HEK293 (cell line): Measurements from ENCODE around the gene KLHL17.

Experiments used
- FEZF1 ChIP-seq: fragments of 450-650 bp; formaldehyde crosslinking; IDR thresholded peaks from 2 replicates; pipeline ENCODE4 v1.5.1; 2016; ENCODE audit warnings: missing biosample characterization, missing genetic modification characterization
- KLF16 ChIP-seq: fragments of 450-650 bp; formaldehyde crosslinking; IDR thresholded peaks from 2 replicates; pipeline ENCODE4 v1.5.1; 2017; ENCODE audit warnings: missing biosample characterization, missing genetic modification characterization
- KLF7 ChIP-seq: fragments of 450-650 bp; formaldehyde crosslinking; IDR thresholded peaks from 2 replicates; pipeline ENCODE4 v1.5.1; 2016; ENCODE audit warnings: missing biosample characterization, missing genetic modification characterization, borderline replicate concordance
- SCRT1 ChIP-seq: fragments of 450-650 bp; formaldehyde crosslinking; IDR thresholded peaks from 2 replicates; pipeline ENCODE4 v1.5.1; 2016; ENCODE audit warnings: missing biosample characterization, missing genetic modification characterization, borderline replicate concordance
- SP3 ChIP-seq: fragments of 450-650 bp; formaldehyde crosslinking; IDR thresholded peaks from 2 replicates; pipeline ENCODE4 v1.5.1; 2016; ENCODE audit warnings: missing biosample characterization, missing genetic modification characterization
- ZBTB20 ChIP-seq: fragments of 450-650 bp; formaldehyde crosslinking; IDR thresholded peaks from 2 replicates; pipeline ENCODE4 v1.5.1; 2016; ENCODE audit warnings: missing biosample characterization, missing genetic modification characterization
- ZBTB21 ChIP-seq: fragments of 450-650 bp; formaldehyde crosslinking; IDR thresholded peaks from 2 replicates; pipeline ENCODE4 v1.5.1; 2017; ENCODE audit warnings: missing biosample characterization, missing genetic modification characterization
- ZFP41 ChIP-seq: fragments of 450-650 bp; formaldehyde crosslinking; IDR thresholded peaks from 2 replicates; pipeline ENCODE4 v1.5.1; 2016; ENCODE audit warnings: missing biosample characterization, missing genetic modification characterization, borderline replicate concordance
- ZFP69B ChIP-seq: fragments of 450-650 bp; formaldehyde crosslinking; IDR thresholded peaks from 2 replicates; pipeline ENCODE4 v1.5.1; 2016; ENCODE audit warnings: missing biosample characterization, missing genetic modification characterization
- ZIC2 ChIP-seq: fragments of 450-650 bp; formaldehyde crosslinking; IDR thresholded peaks from 2 replicates; pipeline ENCODE4 v1.5.1; 2016; ENCODE audit warnings: missing biosample characterization, missing genetic modification characterization
- ZNF133 ChIP-seq: fragments of 450-650 bp; formaldehyde crosslinking; IDR thresholded peaks from 2 replicates; pipeline ENCODE4 v1.5.1; 2016; ENCODE audit warnings: missing biosample characterization, missing genetic modification characterization
- ZNF157 ChIP-seq: fragments of 450-650 bp; formaldehyde crosslinking; IDR thresholded peaks from 2 replicates; pipeline ENCODE4 v1.5.1; 2016; ENCODE audit warnings: missing biosample characterization, missing genetic modification characterization
- ZNF202 ChIP-seq: fragments of 450-650 bp; formaldehyde crosslinking; IDR thresholded peaks from 2 replicates; pipeline ENCODE4 v1.5.1; 2016; ENCODE audit warnings: missing biosample characterization, missing genetic modification characterization, borderline replicate concordance
- ZNF302 ChIP-seq: fragments of 450-650 bp; formaldehyde crosslinking; IDR thresholded peaks from 2 replicates; pipeline ENCODE4 v1.5.1; 2016; ENCODE audit warnings: missing biosample characterization, missing genetic modification characterization, low read depth
- ZNF404 ChIP-seq: fragments of 450-650 bp; formaldehyde crosslinking; IDR thresholded peaks from 2 replicates; pipeline ENCODE4 v1.5.1; 2017; ENCODE audit warnings: missing biosample characterization, missing genetic modification characterization
- ZNF521 ChIP-seq: fragments of 450-650 bp; formaldehyde crosslinking; IDR thresholded peaks from 2 replicates; pipeline ENCODE4 v1.5.1; 2017; ENCODE audit warnings: missing biosample characterization, mild to moderate bottlenecking, missing genetic modification characterization
- ZNF549 ChIP-seq: fragments of 450-650 bp; IDR thresholded peaks from 2 replicates; pipeline ENCODE4 v1.5.1; 2018; ENCODE audit warnings: missing biosample characterization, missing genetic modification characterization, mild to moderate bottlenecking, inconsistent platforms, moderate library complexity
- ZNF768 ChIP-seq: fragments of 450-650 bp; formaldehyde crosslinking; IDR thresholded peaks from 2 replicates; pipeline ENCODE4 v1.5.1; 2018; ENCODE audit warnings: missing biosample characterization, mild to moderate bottlenecking, missing genetic modification characterization
- ZSCAN16 ChIP-seq: fragments of 450-650 bp; formaldehyde crosslinking; IDR thresholded peaks from 2 replicates; pipeline ENCODE4 v1.5.1; 2016; ENCODE audit warnings: missing biosample characterization, missing genetic modification characterization
- TF ChIP-seq, protein P1 (sequence below): fragments of 450-650 bp; formaldehyde crosslinking; IDR thresholded peaks from 2 replicates; pipeline ENCODE4 v1.5.1; 2016; ENCODE audit warnings: missing biosample characterization, missing genetic modification characterization
- TF ChIP-seq, protein P2 (sequence below): fragments of 450-650 bp; formaldehyde crosslinking; IDR thresholded peaks from 2 replicates; pipeline ENCODE4 v1.5.1; 2016; ENCODE audit warnings: missing biosample characterization, missing genetic modification characterization
- TF ChIP-seq, protein P3 (sequence below): fragments of 450-650 bp; formaldehyde crosslinking; IDR thresholded peaks from 2 replicates; pipeline ENCODE4 v1.5.1; 2016; ENCODE audit warnings: missing biosample characterization, missing genetic modification characterization
- TF ChIP-seq, protein P4 (sequence below): fragments of 450-650 bp; formaldehyde crosslinking; IDR thresholded peaks from 2 replicates; pipeline ENCODE4 v1.5.1; 2016; ENCODE audit warnings: missing biosample characterization, missing genetic modification characterization
- TF ChIP-seq, protein P5 (sequence below): fragments of 450-650 bp; formaldehyde crosslinking; IDR thresholded peaks from 2 replicates; pipeline ENCODE4 v1.5.1; 2016; ENCODE audit warnings: missing biosample characterization, missing genetic modification characterization, low read depth
- TF ChIP-seq, protein P6 (sequence below): fragments of 450-650 bp; formaldehyde crosslinking; IDR thresholded peaks from 2 replicates; pipeline ENCODE4 v1.5.1; 2016; ENCODE audit warnings: missing biosample characterization, missing genetic modification characterization
- TF ChIP-seq, protein P7 (sequence below): fragments of 450-650 bp; formaldehyde crosslinking; IDR thresholded peaks from 2 replicates; pipeline ENCODE4 v1.5.1; 2016; ENCODE audit warnings: missing biosample characterization, missing genetic modification characterization

The KLHL17 gene

DNA sequence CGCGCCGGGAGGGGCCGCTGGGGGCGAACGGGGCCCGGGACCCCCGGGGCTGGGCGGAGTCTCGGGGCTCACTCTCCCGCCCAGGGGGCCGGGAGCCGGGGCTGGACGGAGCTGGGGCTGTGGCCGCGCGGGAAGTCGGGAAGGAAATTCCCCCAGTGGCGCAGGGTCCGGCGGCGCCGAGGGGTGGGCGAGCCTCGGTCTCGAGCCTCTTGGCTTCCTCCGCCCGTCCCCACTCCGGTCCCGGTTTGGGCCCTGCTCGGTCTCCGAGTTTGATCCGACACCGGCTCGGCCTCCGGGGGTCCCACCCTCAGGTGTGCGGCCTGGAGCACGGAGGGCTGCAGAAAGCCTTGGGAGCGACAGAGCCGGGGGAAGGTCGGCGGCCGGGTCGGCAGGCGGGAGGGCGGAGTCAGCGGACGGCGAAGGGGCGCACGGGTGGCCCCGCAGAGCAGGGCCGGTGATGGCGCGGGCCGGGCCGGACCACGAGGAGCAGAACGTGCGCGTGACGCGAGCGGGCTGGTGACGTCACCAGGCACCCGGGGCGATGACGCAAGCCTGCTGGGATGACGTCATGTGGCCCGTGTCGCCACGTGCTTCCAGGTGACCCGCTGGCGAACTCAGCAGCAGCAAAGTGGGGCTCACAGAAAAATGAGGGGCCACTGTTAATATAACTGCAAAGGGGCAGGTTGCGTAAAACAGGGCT lies 40.1 kb downstream of the KLHL17 start (continued):
- TF ChIP-seq, protein P1, sequence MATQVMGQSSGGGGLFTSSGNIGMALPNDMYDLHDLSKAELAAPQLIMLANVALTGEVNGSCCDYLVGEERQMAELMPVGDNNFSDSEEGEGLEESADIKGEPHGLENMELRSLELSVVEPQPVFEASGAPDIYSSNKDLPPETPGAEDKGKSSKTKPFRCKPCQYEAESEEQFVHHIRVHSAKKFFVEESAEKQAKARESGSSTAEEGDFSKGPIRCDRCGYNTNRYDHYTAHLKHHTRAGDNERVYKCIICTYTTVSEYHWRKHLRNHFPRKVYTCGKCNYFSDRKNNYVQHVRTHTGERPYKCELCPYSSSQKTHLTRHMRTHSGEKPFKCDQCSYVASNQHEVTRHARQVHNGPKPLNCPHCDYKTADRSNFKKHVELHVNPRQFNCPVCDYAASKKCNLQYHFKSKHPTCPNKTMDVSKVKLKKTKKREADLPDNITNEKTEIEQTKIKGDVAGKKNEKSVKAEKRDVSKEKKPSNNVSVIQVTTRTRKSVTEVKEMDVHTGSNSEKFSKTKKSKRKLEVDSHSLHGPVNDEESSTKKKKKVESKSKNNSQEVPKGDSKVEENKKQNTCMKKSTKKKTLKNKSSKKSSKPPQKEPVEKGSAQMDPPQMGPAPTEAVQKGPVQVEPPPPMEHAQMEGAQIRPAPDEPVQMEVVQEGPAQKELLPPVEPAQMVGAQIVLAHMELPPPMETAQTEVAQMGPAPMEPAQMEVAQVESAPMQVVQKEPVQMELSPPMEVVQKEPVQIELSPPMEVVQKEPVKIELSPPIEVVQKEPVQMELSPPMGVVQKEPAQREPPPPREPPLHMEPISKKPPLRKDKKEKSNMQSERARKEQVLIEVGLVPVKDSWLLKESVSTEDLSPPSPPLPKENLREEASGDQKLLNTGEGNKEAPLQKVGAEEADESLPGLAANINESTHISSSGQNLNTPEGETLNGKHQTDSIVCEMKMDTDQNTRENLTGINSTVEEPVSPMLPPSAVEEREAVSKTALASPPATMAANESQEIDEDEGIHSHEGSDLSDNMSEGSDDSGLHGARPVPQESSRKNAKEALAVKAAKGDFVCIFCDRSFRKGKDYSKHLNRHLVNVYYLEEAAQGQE = peak; percentile 52; the same call in 1 of the 2 replicates
- TF ChIP-seq ZIC2 (tag by site-specific recombination) = peak; percentile 96
- TF ChIP-seq, protein P2, sequence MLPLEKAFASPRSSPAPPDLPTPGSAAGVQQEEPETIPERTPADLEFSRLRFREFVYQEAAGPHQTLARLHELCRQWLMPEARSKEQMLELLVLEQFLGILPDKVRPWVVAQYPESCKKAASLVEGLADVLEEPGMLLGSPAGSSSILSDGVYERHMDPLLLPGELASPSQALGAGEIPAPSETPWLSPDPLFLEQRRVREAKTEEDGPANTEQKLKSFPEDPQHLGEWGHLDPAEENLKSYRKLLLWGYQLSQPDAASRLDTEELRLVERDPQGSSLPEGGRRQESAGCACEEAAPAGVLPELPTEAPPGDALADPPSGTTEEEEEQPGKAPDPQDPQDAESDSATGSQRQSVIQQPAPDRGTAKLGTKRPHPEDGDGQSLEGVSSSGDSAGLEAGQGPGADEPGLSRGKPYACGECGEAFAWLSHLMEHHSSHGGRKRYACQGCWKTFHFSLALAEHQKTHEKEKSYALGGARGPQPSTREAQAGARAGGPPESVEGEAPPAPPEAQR = peak; percentile 98
- no peak for TF ChIP-seq ZFP41 (tag by site-specific recombination)
- TF ChIP-seq ZNF549 (tag by site-specific recombination) = no peak
- peak; percentile 94 for TF ChIP-seq KLF16 (tag by site-specific recombination)
- peak; percentile 94 for TF ChIP-seq FEZF1
- TF ChIP-seq, protein P3, sequence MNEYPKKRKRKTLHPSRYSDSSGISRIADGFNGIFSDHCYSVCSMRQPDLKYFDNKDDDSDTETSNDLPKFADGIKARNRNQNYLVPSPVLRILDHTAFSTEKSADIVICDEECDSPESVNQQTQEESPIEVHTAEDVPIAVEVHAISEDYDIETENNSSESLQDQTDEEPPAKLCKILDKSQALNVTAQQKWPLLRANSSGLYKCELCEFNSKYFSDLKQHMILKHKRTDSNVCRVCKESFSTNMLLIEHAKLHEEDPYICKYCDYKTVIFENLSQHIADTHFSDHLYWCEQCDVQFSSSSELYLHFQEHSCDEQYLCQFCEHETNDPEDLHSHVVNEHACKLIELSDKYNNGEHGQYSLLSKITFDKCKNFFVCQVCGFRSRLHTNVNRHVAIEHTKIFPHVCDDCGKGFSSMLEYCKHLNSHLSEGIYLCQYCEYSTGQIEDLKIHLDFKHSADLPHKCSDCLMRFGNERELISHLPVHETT (tag by site-specific recombination) = peak; percentile 92
- no peak for TF ChIP-seq ZNF202 (tag by site-specific recombination)
- peak; percentile 56 for TF ChIP-seq ZSCAN16 (tag by site-specific recombination)
- no peak; the same call in 1 of the 2 replicates for TF ChIP-seq ZNF768 (tag by site-specific recombination)
- TF ChIP-seq, protein P4, sequence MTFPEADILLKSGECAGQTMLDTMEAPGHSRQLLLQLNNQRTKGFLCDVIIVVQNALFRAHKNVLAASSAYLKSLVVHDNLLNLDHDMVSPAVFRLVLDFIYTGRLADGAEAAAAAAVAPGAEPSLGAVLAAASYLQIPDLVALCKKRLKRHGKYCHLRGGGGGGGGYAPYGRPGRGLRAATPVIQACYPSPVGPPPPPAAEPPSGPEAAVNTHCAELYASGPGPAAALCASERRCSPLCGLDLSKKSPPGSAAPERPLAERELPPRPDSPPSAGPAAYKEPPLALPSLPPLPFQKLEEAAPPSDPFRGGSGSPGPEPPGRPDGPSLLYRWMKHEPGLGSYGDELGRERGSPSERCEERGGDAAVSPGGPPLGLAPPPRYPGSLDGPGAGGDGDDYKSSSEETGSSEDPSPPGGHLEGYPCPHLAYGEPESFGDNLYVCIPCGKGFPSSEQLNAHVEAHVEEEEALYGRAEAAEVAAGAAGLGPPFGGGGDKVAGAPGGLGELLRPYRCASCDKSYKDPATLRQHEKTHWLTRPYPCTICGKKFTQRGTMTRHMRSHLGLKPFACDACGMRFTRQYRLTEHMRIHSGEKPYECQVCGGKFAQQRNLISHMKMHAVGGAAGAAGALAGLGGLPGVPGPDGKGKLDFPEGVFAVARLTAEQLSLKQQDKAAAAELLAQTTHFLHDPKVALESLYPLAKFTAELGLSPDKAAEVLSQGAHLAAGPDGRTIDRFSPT (tag by site-specific recombination) = peak; percentile 94
- TF ChIP-seq SP3 (tag by site-specific recombination) = peak; percentile 73
- peak; percentile 100 for TF ChIP-seq ZBTB21 (tag by site-specific recombination)
- TF ChIP-seq, protein P5, sequence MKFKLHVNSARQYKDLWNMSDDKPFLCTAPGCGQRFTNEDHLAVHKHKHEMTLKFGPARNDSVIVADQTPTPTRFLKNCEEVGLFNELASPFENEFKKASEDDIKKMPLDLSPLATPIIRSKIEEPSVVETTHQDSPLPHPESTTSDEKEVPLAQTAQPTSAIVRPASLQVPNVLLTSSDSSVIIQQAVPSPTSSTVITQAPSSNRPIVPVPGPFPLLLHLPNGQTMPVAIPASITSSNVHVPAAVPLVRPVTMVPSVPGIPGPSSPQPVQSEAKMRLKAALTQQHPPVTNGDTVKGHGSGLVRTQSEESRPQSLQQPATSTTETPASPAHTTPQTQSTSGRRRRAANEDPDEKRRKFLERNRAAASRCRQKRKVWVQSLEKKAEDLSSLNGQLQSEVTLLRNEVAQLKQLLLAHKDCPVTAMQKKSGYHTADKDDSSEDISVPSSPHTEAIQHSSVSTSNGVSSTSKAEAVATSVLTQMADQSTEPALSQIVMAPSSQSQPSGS (tag by site-specific recombination) = peak; percentile 100
- TF ChIP-seq, protein P6, sequence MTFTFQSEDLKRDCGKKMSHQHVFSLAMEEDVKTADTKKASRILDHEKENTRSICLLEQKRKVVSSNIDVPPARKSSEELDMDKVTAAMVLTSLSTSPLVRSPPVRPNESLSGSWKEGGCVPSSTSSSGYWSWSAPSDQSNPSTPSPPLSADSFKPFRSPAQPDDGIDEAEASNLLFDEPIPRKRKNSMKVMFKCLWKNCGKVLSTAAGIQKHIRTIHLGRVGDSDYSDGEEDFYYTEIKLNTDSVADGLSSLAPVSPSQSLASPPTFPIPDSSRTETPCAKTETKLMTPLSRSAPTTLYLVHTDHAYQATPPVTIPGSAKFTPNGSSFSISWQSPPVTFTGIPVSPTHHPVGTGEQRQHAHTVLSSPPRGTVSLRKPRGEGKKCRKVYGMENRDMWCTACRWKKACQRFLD (tag by site-specific recombination) = no peak
- peak; percentile 91 for TF ChIP-seq ZFP69B (tag by site-specific recombination)
- peak; percentile 24; the same call in 1 of the 2 replicates for TF ChIP-seq KLF7 (tag by site-specific recombination)
- TF ChIP-seq ZBTB20 (tag by site-specific recombination) = peak; percentile 82
- no peak for TF ChIP-seq ZNF157 (tag by site-specific recombination)
- no peak for TF ChIP-seq ZNF404 (tag by site-specific recombination)
- TF ChIP-seq ZNF133 (tag by site-specific recombination) = peak; percentile 64; the same call in 1 of the 2 replicates
- TF ChIP-seq ZNF521 (tag by site-specific recombination) = no peak
- TF ChIP-seq, protein P7, sequence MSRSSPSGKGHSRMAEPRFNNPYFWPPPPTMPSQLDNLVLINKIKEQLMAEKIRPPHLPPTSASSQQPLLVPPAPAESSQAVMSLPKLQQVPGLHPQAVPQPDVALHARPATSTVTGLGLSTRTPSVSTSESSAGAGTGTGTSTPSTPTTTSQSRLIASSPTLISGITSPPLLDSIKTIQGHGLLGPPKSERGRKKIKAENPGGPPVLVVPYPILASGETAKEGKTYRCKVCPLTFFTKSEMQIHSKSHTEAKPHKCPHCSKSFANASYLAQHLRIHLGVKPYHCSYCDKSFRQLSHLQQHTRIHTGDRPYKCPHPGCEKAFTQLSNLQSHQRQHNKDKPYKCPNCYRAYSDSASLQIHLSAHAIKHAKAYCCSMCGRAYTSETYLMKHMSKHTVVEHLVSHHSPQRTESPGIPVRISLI (tag by site-specific recombination) = no peak
- TF ChIP-seq ZNF302 (tag by site-specific recombination) = no peak
- no peak; the same call in 1 of the 2 replicates for TF ChIP-seq SCRT1
